SK-N-SH treated with all-trans-retinoic acid at 6 μM for 48 hours (cell line): ENCODE results near the gene SYNE4.

Experiments
- ATAC-seq: fragments of 200-7000 bp; cut with Tn5 transposase; 3 replicates; pipeline ENCODE4 v1.9.1; 2020; ENCODE audit warnings: mild to moderate bottlenecking, moderate library complexity
- ARNTL ChIP-seq: fragments of 450-650 bp; formaldehyde crosslinking; IDR thresholded peaks from 2 replicates; pipeline ENCODE4 v1.5.0; 2020; ENCODE audit warnings: low read depth, mild to moderate bottlenecking, moderate library complexity, borderline replicate concordance
- BACH2 ChIP-seq: fragments of 250-450 bp; sonication (Bioruptor Pico); IDR thresholded peaks from 2 replicates; pipeline ENCODE4 v1.9.0; 2021; ENCODE audit warnings: mild to moderate bottlenecking, borderline replicate concordance
- CREB5 ChIP-seq: fragments of 250-450 bp; sonication (Bioruptor Pico); IDR thresholded peaks from 2 replicates; pipeline ENCODE4 v1.5.1; 2020; ENCODE audit warnings: low read depth, mild to moderate bottlenecking, moderate library complexity
- CSDC2 ChIP-seq: fragments of 250-450 bp; sonication (Bioruptor Pico); IDR thresholded peaks from 2 replicates; pipeline ENCODE4 v1.5.0; 2020; ENCODE audit warnings: mild to moderate bottlenecking, moderate library complexity
- GLIS3 ChIP-seq: fragments of 250-450 bp; sonication (Bioruptor Pico); IDR thresholded peaks from 2 replicates; pipeline ENCODE4 v1.5.0; 2020; ENCODE audit warnings: mild to moderate bottlenecking, moderate library complexity
- ISL1 ChIP-seq: fragments of 250-450 bp; sonication (Bioruptor Pico); IDR thresholded peaks from 2 replicates; pipeline ENCODE4 v2.1.2; 2022; ENCODE audit warnings: mild to moderate bottlenecking, moderate library complexity
- OSR1 ChIP-seq: fragments of 250-450 bp; sonication (Bioruptor Pico); IDR thresholded peaks from 2 replicates; pipeline ENCODE4 v1.8.0; 2022; ENCODE audit warnings: moderate library complexity, mild to moderate bottlenecking, inconsistent platforms
- PATZ1 ChIP-seq: fragments of 250-450 bp; sonication (Bioruptor Pico); IDR thresholded peaks from 2 replicates; pipeline ENCODE4 v1.8.0; 2020; ENCODE audit warnings: mild to moderate bottlenecking, moderate library complexity, borderline replicate concordance
- POU6F1 ChIP-seq: fragments of 250-450 bp; sonication (Bioruptor Pico); IDR thresholded peaks from 2 replicates; pipeline ENCODE4 v1.8.0; 2021; ENCODE audit warnings: low read depth, mild to moderate bottlenecking, moderate library complexity, borderline replicate concordance
- PPARA ChIP-seq: fragments of 250-450 bp; sonication (Bioruptor Pico); IDR thresholded peaks from 2 replicates; pipeline ENCODE4 v1.5.0; 2020; ENCODE audit warnings: mild to moderate bottlenecking, borderline replicate concordance
- RARB ChIP-seq: fragments of 250-450 bp; sonication (Bioruptor Pico); IDR thresholded peaks from 2 replicates; pipeline ENCODE4 v1.8.0; 2021; ENCODE audit warnings: mild to moderate bottlenecking, moderate library complexity
- SNAI2 ChIP-seq: fragments of 250-450 bp; sonication (Bioruptor Pico); IDR thresholded peaks from 2 replicates; pipeline ENCODE4 v1.5.0; 2020; ENCODE audit warnings: mild to moderate bottlenecking, moderate library complexity
- TCF4 ChIP-seq: fragments of 250-450 bp; sonication (Bioruptor Pico); IDR thresholded peaks from 2 replicates; pipeline ENCODE4 v1.8.0; 2021; ENCODE audit warnings: mild to moderate bottlenecking, moderate library complexity, borderline replicate concordance
- TOX ChIP-seq: fragments of 250-450 bp; sonication (Bioruptor Pico); IDR thresholded peaks from 2 replicates; pipeline ENCODE4 v1.8.0; 2021; ENCODE audit warnings: mild to moderate bottlenecking, moderate library complexity, borderline replicate concordance
- TSHZ2 ChIP-seq: fragments of 250-450 bp; sonication (Bioruptor Pico); IDR thresholded peaks from 2 replicates; pipeline ENCODE4 v1.5.0; 2020; ENCODE audit warnings: mild to moderate bottlenecking, moderate library complexity
- ZC3H10 ChIP-seq: fragments of 250-450 bp; sonication (Bioruptor Pico); IDR thresholded peaks from 2 replicates; pipeline ENCODE4 v1.5.1; 2021; ENCODE audit warnings: mild to moderate bottlenecking, moderate library complexity
- ZFP3 ChIP-seq: fragments of 250-450 bp; sonication (Bioruptor Pico); IDR thresholded peaks from 2 replicates; pipeline ENCODE4 v1.5.0; 2020; ENCODE audit warnings: mild to moderate bottlenecking, moderate library complexity
- ZFP30 ChIP-seq: fragments of 450-650 bp; formaldehyde crosslinking; IDR thresholded peaks from 2 replicates; pipeline ENCODE4 v1.5.0; 2022; ENCODE audit warnings: mild to moderate bottlenecking, moderate library complexity
- ZNF565 ChIP-seq: fragments of 450-650 bp; formaldehyde crosslinking; conservative IDR thresholded peaks from 2 replicates; pipeline ENCODE4 v1.5.0; 2020; ENCODE audit warnings: low read depth, mild to moderate bottlenecking, moderate library complexity
- ZNF70 ChIP-seq: fragments of 450-650 bp; formaldehyde crosslinking; IDR thresholded peaks from 2 replicates; pipeline ENCODE4 v1.5.0; 2020; ENCODE audit warnings: mild to moderate bottlenecking, moderate library complexity
- ZNF8 ChIP-seq: fragments of 450-650 bp; formaldehyde crosslinking; IDR thresholded peaks from 2 replicates; pipeline ENCODE4 v1.5.0; 2020; ENCODE audit warnings: mild to moderate bottlenecking, moderate library complexity

The SYNE4 gene

GRCh38 chr19:36003284-36003683 lies 5.3 kb downstream of the SYNE4 start:
- TF ChIP-seq ZNF565 = no peak
- TF ChIP-seq TOX = no peak
- TF ChIP-seq ISL1 (CRISPR knock-in tag) = no peak
- no peak for TF ChIP-seq ARNTL (CRISPR knock-in tag)
- no peak for TF ChIP-seq CREB5 (CRISPR knock-in tag)
- no peak for TF ChIP-seq PATZ1 (CRISPR knock-in tag)
- TF ChIP-seq TCF4 (CRISPR knock-in tag) = no peak
- ATAC-seq = no peak

- no peak for TF ChIP-seq ZNF70
- TF ChIP-seq BACH2 (CRISPR knock-in tag) = no peak
- TF ChIP-seq SNAI2 (CRISPR knock-in tag) = no peak
- no peak for TF ChIP-seq ISL1 (CRISPR knock-in tag)
- no peak for TF ChIP-seq PPARA (CRISPR knock-in tag)
- TF ChIP-seq ZFP3 (CRISPR knock-in tag) = no peak
- no peak for TF ChIP-seq ZC3H10 (CRISPR knock-in tag)
- TF ChIP-seq TCF4 (CRISPR knock-in tag) = no peak
- TF ChIP-seq RARB (CRISPR knock-in tag) = no peak
- no peak for TF ChIP-seq GLIS3 (CRISPR knock-in tag)
- TF ChIP-seq CSDC2 (CRISPR knock-in tag) = no peak
- TF ChIP-seq ZNF565 = no peak
- TF ChIP-seq TOX = no peak
- no peak for TF ChIP-seq ZNF8
- no peak for TF ChIP-seq ZFP30 (CRISPR knock-in tag)
- TF ChIP-seq POU6F1 (CRISPR knock-in tag) = no peak
- no peak for ATAC-seq
These were observed 7.0 kb downstream of the SYNE4 start for GRCh38 chr19:36001605-36002004.

GRCh38 chr19:35996777-35997176 lies 11.8 kb downstream of the SYNE4 start:
- TF ChIP-seq TCF4 (CRISPR knock-in tag) (no peak), PPARA (CRISPR knock-in tag) (no peak), TSHZ2 (CRISPR knock-in tag) (no peak), OSR1 (CRISPR knock-in tag) (no peak), SNAI2 (CRISPR knock-in tag) (no peak), RARB (CRISPR knock-in tag) (no peak)

More at GRCh38 chr19:35996777-35997176, 11.8 kb downstream of the SYNE4 start:
- ATAC-seq = no peak
